ENCODE results near the gene ABCG1.

GRCh38 chr21:42282021-42282420 is 63.1 kb downstream of the ABCG1 start:
- TF ChIP-seq, protein P1, sequence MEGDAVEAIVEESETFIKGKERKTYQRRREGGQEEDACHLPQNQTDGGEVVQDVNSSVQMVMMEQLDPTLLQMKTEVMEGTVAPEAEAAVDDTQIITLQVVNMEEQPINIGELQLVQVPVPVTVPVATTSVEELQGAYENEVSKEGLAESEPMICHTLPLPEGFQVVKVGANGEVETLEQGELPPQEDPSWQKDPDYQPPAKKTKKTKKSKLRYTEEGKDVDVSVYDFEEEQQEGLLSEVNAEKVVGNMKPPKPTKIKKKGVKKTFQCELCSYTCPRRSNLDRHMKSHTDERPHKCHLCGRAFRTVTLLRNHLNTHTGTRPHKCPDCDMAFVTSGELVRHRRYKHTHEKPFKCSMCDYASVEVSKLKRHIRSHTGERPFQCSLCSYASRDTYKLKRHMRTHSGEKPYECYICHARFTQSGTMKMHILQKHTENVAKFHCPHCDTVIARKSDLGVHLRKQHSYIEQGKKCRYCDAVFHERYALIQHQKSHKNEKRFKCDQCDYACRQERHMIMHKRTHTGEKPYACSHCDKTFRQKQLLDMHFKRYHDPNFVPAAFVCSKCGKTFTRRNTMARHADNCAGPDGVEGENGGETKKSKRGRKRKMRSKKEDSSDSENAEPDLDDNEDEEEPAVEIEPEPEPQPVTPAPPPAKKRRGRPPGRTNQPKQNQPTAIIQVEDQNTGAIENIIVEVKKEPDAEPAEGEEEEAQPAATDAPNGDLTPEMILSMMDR (IDR thresholded peaks at IDR 0.05) = no peak
- TF ChIP-seq POLR2A (IDR thresholded peaks at IDR 0.05) = no peak
- no peak for TF ChIP-seq EP300 (IDR thresholded peaks at IDR 0.05)
- TF ChIP-seq POLR2AphosphoS5 (IDR thresholded peaks at IDR 0.05) = no peak

Measured in suprapubic skin (tissue), 4 donors.